Right lobe of liver (tissue), 4 donors: ENCODE data around the gene ABCG2.

ENCODE experiments used
- CTCF ChIP-seq, 4 donors: fragments of 200-600 bp in 3 of 4; fragments of 450-650 bp in 1 of 4; IDR thresholded peaks; one replicate each; pipeline versions ENCODE4 v1.5.1 to v1.8.0; 2016 to 2022; ENCODE audit warnings: antibody characterized with exemption in 4 of 4, mild to moderate bottlenecking in 2 of 4
- POLR2A ChIP-seq: fragments of 450-650 bp; IDR thresholded peaks from one replicate; pipeline ENCODE4 v1.6.1; 2017; ENCODE audit warnings: antibody characterized with exemption, mild to moderate bottlenecking
- donor health status: DM: no; HTN: no; CAD: no.
- donor health status: DM: no; HTN: no; CAD: no.
- donor health status: DM: no; HTN: yes; CAD: no.

- TF ChIP-seq POLR2A (no peak), CTCF (IDR thresholded peaks at IDR 0.05) (no peak)
Measured at GRCh38 chr4:88043586-88044340, 114.7 kb downstream of the ABCG2 start.
